HEK293T (cell line): ENCODE data around the gene TTC7B.

Source experiments
- BHLHE40 ChIP-seq: fragments of 450-650 bp; IDR thresholded peaks from 2 replicates; pipeline ENCODE4 v1.6.1; 2016; ENCODE audit warnings: mild to moderate bottlenecking, moderate library complexity, borderline replicate concordance
- CTBP1 ChIP-seq: fragments of 450-650 bp; IDR thresholded peaks from 2 replicates; pipeline ENCODE4 v1.6.1; 2016; ENCODE audit warnings: borderline replicate concordance
- ELF4 ChIP-seq: fragments of 450-650 bp; IDR thresholded peaks from 2 replicates; pipeline ENCODE4 v1.6.1; 2017; ENCODE audit warnings: antibody characterized with exemption
- FOXA1 ChIP-seq: fragments of 450-650 bp; IDR thresholded peaks from 2 replicates; pipeline ENCODE4 v1.6.1; 2016; ENCODE audit warnings: mild to moderate bottlenecking
- FOXK2 ChIP-seq: fragments of 450-650 bp; IDR thresholded peaks from 2 replicates; pipeline ENCODE4 v1.6.1; 2016; ENCODE audit warnings: mild to moderate bottlenecking
- FOXM1 ChIP-seq: fragments of 450-650 bp; IDR thresholded peaks from 2 replicates; pipeline ENCODE4 v1.6.1; 2017; ENCODE audit warnings: mild to moderate bottlenecking, borderline replicate concordance
- HDGF ChIP-seq: fragments of 450-650 bp; IDR thresholded peaks from 2 replicates; pipeline ENCODE4 v1.6.1; 2017; ENCODE audit warnings: antibody characterized with exemption, borderline replicate concordance
- NFRKB ChIP-seq: fragments of 450-650 bp; IDR thresholded peaks from 2 replicates; pipeline ENCODE4 v1.6.1; 2016; ENCODE audit warnings: mild to moderate bottlenecking, moderate library complexity
- SP1 ChIP-seq: fragments of 450-650 bp; IDR thresholded peaks from 2 replicates; pipeline ENCODE4 v1.6.1; 2017
- SUZ12 ChIP-seq: fragments of 450-650 bp; IDR thresholded peaks from 2 replicates; pipeline ENCODE4 v1.6.1; 2016; ENCODE audit warnings: mild to moderate bottlenecking
- TARDBP ChIP-seq: fragments of 450-650 bp; IDR thresholded peaks from 2 replicates; pipeline ENCODE4 v1.6.1; 2016
- ZNF384 ChIP-seq: fragments of 450-650 bp; IDR thresholded peaks from 2 replicates; pipeline ENCODE4 v1.6.1; 2016
- TF ChIP-seq, protein P1 (sequence below): fragments of 450-650 bp; IDR thresholded peaks from 2 replicates; pipeline ENCODE4 v1.6.1; 2016

DNA sequence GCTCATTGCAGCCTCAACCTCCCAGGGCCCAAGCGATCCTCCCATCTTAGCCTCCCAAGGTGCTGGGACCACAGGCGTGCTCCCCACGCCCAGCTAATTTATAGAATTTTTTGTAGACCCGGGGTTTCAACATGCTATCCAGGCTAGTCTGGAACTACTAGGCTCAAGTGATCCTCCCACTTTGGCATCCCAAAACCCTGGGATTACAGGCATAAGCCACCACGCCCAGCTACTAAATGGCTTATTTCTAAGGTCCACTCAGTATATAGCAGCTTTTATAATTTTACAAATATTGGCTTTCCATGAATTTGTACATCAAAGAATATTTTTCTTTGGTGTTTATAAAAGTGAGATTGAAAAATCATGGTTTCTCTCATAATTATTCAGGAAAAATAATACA is 167.8 kb downstream of the TTC7B start:
- TF ChIP-seq ELF4 (no peak), ZNF384 (no peak), TARDBP (no peak), BHLHE40 (no peak), SP1 (no peak), HDGF (no peak), SUZ12 (no peak), NFRKB (no peak), FOXK2 (no peak), FOXM1 (no peak), FOXA1 (no peak), CTBP1 (no peak)
- TF ChIP-seq, protein P1, sequence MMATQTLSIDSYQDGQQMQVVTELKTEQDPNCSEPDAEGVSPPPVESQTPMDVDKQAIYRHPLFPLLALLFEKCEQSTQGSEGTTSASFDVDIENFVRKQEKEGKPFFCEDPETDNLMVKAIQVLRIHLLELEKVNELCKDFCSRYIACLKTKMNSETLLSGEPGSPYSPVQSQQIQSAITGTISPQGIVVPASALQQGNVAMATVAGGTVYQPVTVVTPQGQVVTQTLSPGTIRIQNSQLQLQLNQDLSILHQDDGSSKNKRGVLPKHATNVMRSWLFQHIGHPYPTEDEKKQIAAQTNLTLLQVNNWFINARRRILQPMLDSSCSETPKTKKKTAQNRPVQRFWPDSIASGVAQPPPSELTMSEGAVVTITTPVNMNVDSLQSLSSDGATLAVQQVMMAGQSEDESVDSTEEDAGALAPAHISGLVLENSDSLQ: no peak
